ENCODE results near the gene DNHD1. TPM values are rescaled to one million over a fixed set of nuclear protein-coding genes. Genes with fewer than 3 reads are reported as not detected.

Gene DNHD1
- total and polyA plus RNA-seq, 2 experiments from 2014 or later = 3.6 to 9.6 TPM

DNA sequence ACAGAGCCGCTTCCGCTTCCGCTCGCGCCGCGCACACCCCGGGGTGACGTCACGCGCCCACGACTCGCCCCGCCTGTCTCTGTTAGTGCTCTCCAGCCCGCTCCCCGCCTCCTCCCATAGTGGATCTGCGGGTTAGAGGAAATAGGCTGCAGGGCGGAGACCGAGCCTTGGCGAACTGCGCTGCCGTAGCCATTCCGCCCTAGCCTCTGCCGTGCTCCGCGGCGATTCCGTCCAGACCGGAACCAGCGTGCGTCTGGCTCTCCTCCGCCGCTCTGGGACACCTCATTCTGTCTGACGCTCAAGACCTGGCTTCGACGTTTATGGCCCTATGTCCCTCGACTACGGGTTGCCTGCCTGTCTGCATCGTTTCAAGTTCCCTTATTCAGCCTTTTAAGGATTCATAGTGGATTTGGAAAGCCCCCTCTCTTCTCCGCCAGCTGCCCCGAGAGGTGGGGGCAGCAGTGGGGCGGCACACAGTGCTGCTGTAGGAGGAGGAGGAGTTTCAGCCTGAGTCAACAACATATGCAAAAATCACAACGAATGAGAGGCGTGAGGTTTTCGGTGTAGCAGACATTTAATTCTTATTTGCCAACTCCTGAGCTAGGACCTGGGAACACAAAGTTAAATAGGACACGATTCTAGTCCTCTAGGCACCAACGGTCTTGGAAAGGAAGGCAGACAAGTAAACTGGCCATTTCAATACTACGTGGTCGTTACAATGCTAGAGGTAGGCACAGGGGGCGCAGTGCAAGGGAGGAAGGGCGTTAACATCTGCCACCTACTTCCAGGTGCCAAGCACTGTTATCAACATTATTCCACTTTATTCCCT, 115.3 kb downstream of the DNHD1 start, which contains the start of gene TAF10 (continued):
- TF ChIP-seq, protein P1, sequence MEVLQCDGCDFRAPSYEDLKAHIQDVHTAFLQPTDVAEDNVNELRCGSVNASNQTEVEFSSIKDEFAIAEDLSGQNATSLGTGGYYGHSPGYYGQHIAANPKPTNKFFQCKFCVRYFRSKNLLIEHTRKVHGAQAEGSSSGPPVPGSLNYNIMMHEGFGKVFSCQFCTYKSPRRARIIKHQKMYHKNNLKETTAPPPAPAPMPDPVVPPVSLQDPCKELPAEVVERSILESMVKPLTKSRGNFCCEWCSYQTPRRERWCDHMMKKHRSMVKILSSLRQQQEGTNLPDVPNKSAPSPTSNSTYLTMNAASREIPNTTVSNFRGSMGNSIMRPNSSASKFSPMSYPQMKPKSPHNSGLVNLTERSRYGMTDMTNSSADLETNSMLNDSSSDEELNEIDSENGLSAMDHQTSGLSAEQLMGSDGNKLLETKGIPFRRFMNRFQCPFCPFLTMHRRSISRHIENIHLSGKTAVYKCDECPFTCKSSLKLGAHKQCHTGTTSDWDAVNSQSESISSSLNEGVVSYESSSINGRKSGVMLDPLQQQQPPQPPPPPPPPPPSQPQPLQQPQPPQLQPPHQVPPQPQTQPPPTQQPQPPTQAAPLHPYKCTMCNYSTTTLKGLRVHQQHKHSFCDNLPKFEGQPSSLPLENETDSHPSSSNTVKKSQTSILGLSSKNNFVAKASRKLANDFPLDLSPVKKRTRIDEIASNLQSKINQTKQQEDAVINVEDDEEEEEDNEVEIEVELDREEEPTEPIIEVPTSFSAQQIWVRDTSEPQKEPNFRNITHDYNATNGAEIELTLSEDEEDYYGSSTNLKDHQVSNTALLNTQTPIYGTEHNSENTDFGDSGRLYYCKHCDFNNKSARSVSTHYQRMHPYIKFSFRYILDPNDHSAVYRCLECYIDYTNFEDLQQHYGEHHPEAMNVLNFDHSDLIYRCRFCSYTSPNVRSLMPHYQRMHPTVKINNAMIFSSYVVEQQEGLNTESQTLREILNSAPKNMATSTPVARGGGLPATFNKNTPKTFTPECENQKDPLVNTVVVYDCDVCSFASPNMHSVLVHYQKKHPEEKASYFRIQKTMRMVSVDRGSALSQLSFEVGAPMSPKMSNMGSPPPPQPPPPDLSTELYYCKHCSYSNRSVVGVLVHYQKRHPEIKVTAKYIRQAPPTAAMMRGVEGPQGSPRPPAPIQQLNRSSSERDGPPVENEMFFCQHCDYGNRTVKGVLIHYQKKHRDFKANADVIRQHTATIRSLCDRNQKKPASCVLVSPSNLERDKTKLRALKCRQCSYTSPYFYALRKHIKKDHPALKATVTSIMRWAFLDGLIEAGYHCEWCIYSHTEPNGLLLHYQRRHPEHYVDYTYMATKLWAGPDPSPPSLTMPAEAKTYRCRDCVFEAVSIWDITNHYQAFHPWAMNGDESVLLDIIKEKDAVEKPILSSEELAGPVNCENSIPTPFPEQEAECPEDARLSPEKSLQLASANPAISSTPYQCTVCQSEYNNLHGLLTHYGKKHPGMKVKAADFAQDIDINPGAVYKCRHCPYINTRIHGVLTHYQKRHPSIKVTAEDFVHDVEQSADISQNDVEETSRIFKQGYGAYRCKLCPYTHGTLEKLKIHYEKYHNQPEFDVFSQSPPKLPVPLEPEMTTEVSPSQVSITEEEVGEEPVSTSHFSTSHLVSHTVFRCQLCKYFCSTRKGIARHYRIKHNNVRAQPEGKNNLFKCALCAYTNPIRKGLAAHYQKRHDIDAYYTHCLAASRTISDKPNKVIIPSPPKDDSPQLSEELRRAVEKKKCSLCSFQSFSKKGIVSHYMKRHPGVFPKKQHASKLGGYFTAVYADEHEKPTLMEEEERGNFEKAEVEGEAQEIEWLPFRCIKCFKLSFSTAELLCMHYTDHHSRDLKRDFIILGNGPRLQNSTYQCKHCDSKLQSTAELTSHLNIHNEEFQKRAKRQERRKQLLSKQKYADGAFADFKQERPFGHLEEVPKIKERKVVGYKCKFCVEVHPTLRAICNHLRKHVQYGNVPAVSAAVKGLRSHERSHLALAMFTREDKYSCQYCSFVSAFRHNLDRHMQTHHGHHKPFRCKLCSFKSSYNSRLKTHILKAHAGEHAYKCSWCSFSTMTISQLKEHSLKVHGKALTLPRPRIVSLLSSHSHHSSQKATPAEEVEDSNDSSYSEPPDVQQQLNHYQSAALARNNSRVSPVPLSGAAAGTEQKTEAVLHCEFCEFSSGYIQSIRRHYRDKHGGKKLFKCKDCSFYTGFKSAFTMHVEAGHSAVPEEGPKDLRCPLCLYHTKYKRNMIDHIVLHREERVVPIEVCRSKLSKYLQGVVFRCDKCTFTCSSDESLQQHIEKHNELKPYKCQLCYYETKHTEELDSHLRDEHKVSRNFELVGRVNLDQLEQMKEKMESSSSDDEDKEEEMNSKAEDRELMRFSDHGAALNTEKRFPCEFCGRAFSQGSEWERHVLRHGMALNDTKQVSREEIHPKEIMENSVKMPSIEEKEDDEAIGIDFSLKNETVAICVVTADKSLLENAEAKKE (CRISPR knock-in tag; IDR thresholded peaks at IDR 0.05) = no peak
- peak; percentile 99 for TF ChIP-seq POLR2AphosphoS5 (IDR thresholded peaks at IDR 0.05; ENCODE audit: low read depth)
- TF ChIP-seq, protein P2, sequence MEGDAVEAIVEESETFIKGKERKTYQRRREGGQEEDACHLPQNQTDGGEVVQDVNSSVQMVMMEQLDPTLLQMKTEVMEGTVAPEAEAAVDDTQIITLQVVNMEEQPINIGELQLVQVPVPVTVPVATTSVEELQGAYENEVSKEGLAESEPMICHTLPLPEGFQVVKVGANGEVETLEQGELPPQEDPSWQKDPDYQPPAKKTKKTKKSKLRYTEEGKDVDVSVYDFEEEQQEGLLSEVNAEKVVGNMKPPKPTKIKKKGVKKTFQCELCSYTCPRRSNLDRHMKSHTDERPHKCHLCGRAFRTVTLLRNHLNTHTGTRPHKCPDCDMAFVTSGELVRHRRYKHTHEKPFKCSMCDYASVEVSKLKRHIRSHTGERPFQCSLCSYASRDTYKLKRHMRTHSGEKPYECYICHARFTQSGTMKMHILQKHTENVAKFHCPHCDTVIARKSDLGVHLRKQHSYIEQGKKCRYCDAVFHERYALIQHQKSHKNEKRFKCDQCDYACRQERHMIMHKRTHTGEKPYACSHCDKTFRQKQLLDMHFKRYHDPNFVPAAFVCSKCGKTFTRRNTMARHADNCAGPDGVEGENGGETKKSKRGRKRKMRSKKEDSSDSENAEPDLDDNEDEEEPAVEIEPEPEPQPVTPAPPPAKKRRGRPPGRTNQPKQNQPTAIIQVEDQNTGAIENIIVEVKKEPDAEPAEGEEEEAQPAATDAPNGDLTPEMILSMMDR (conservative IDR thresholded peaks at IDR 0.05; ENCODE audit: low read depth in 2 of 2) = peak; percentile 75 to 83
- TF ChIP-seq EZH2 (IDR thresholded peaks at IDR 0.05; ENCODE audit: low read depth, unreplicated experiment) = no peak

DNA sequence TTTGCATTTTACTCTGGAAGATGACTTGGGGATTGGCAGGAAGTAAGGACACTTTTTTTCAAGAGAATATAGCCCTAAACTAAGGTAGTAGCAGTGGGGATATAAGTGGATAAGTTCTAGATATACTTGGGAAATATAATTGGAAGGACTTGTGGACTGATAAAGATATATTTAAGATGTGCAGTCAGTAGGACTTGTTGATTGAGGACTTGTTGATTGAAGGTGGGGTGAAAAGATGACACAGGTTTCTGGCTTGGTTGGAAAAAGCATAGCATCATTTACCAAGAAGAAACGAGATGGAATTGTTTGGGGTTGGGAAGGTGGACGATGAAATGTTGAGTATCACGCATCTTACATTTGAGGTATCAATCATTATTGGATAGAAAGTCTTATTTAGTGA, 116.4 kb downstream of the DNHD1 start:
- 0 out of 2 replicates have a peak overlapping the region, but pooled peaks have one; percentile 99 for H3K27ac ChIP-seq (ENCODE audit: low read depth)
- no peak for TF ChIP-seq EZH2phosphoT487 (IDR thresholded peaks at IDR 0.05; ENCODE audit: unreplicated experiment)
- no peak for TF ChIP-seq EZH2 (IDR thresholded peaks at IDR 0.05; ENCODE audit: low read depth, unreplicated experiment)
- no peak for TF ChIP-seq POLR2AphosphoS5 (IDR thresholded peaks at IDR 0.05; ENCODE audit: low read depth)
- no peak for TF ChIP-seq CREB1 (CRISPR knock-in tag; IDR thresholded peaks at IDR 0.05; ENCODE audit: low read depth)

More for the DNA sequence above, 116.4 kb downstream of the DNHD1 start:
- no peaks in the 10 kb centered on the region for H3K9me3 Mint-ChIP-seq
- H3K27me3 Mint-ChIP-seq (ENCODE audit: insufficient read depth, low read depth, poor library complexity) = peaks cover 20% of the 10 kb centered on the region
- no peak for ATAC-seq
- no peak overlapping the region for H3K4me3 Mint-ChIP-seq
- no peak overlapping the region for H3K27ac Mint-ChIP-seq
- Histone ChIP-seq H3F3A (replicated peaks; ENCODE audit: low read depth) (peaks cover 5% of the 10 kb centered on the region; the same call in 1 of the 2 replicates), H4K20me1 (replicated peaks; ENCODE audit: insufficient read depth) (no peaks in the 10 kb centered on the region; the same call in 1 of the 2 replicates), H3K9me2 (ENCODE audit: insufficient read depth) (no peaks in the 10 kb centered on the region), H3K27me3 (ENCODE audit: insufficient read depth) (no peaks in the 10 kb centered on the region), H3K36me3 (ENCODE audit: insufficient read depth) (peaks cover 26% of the 10 kb centered on the region), H3K4me1 (ENCODE audit: insufficient read depth) (peaks cover 13% of the 10 kb centered on the region), H2AFZ (no peak overlapping the region), H3K4me3 (peak overlapping the region; percentile 80; the same call in 1 of the 2 replicates), H3K4me2 (peak overlapping the region; percentile 92), H3K79me2 (replicated peaks; ENCODE audit: insufficient read depth) (peaks cover 18% of the 10 kb centered on the region)
- peaks cover 5% of the 10 kb centered on the region for H3K4me1 Mint-ChIP-seq
- no peak for DNase-seq (ENCODE audit: low spot score)
- peaks cover 34% of the 10 kb centered on the region for H3K36me3 Mint-ChIP-seq (ENCODE audit: low read depth)
